H1 (cell line): ENCODE results near the gene GREB1L. TPM values are rescaled to one million over a fixed set of nuclear protein-coding genes. Genes with fewer than 3 reads are reported as not detected.

Experiments
- KDM1A ChIP-seq: fragments of 200-600, 300-600 bp; sonication (generic); IDR thresholded peaks from 2 replicates; pipeline ENCODE4 v1.7.1; 2016; ENCODE audit warnings: mild to moderate bottlenecking, low read length, borderline replicate concordance
- SRF ChIP-seq: IDR thresholded peaks from 2 replicates; pipeline ENCODE4 v1.6.1; 2011; ENCODE audit warnings: mild to moderate bottlenecking, low read depth, low read length, moderate library complexity
- polyA plus RNA-seq, 7 experiments: library from polyadenylated mRNA; depleted of rRNA in 3 of 7; stranded (reverse) in 5 of 7; unstranded in 2 of 7; fragments of >200 nt in 5 of 7; fragments of 200-250 nt in 2 of 7; gene quantifications; 1 replicate in 5 of 7; 2 replicates in 1 of 7; 4 replicates in 1 of 7; pipeline versions ENCODE4 v1.2.1 to v1.2.3, GENCODE V29; 2011 to 2013; ENCODE audit warnings: missing spikeins in 2 of 7, mixed read lengths in 2 of 7
- total RNA-seq: library from RNA; stranded (reverse); fragmentation: NEBNext Ultra II Directional; extraction: Animal tissue kit (Norgen Biotek cat#: 25700); gene quantifications from 2 replicates; pipeline ENCODE4 v1.2.1, GENCODE V29; 2021

GREB1L gene
- total and polyA plus RNA-seq, 2 of the 8 experiments (the other 6 are each of a cell fraction or from before 2014, with no cell fraction given) = 0.34 to 1.6 TPM

DNA sequence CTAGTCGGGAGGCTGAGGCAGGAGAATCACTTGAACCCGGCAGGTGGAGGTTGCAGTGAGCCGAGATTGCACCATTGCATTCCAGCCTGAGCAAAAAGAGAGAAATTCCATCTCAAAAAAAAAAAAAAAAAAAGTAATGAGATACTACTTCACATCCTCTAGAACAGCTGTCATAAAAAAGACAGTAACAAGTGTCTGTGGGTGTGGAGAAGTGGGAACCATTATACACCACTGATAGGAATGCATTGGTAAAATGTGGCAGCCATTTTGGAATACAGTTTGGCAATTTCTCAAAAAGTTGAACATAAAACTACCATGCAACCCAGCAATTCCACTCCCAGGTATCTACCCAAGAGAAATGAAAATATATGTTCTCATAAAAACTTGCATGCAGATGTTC is 166.6 kb downstream of the GREB1L start (continued):
- TF ChIP-seq KDM1A (no peak), SRF (no peak)
- TF ChIP-seq, all 59 proteins: peak for 0
